Activated gamma-delta T cell (primary cell): ENCODE data around the gene SH3YL1.
"Not testable (repeated sequence)": the region's sequence is repeated elsewhere in the genome, so short reads cannot be mapped to it uniquely, and the experiment has no call there.

Source experiments
- DNase-seq: peaks from one replicate; lab custom pipeline; 2025; lab: John Stamatoyannopoulos, UW

Gene SH3YL1

DNA sequence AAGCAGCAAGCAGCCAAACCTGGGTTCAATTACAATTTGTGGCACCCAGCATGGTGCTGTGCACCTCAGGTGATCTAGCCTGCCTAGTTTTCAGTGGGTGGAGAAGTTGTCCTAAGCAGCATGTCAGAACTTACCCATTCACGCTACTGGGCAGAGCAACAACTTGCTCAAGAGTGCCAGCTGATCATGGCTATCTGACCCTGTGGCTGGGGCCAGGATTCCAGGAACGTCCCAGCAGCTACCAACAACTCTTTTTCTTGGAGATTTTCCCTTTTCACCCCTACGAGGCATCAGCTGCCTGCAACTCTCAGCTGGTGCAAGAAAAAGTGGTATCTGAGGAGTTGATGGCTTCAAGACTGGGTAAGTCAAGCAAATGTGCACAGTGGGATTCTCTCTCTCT is 83.5 kb downstream of the SH3YL1 start:
- DNase-seq, result no peak

DNA sequence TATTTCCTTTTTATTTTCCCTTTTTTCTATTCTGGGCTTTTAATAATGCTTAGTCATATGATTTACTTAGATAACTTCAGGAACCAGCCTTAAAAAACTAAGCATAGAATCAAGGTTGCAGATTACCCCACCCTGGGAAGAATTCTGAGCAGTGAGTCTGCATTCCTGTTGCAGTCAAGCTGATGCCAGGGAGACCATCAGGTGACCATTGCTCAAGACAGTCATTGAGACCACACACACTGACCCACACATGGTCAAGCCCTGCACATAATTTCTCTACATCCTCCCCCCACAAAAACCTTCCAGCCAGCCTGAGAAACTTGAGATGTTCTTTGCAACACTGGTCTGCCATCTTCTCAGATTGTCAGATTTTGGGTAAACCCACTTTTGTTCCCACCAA is 83.9 kb downstream of the SH3YL1 start:
- no peak for DNase-seq

- no peak for DNase-seq
Measured at GRCh38 chr2:177733-178132, 86.1 kb downstream of the SH3YL1 start.

DNA sequence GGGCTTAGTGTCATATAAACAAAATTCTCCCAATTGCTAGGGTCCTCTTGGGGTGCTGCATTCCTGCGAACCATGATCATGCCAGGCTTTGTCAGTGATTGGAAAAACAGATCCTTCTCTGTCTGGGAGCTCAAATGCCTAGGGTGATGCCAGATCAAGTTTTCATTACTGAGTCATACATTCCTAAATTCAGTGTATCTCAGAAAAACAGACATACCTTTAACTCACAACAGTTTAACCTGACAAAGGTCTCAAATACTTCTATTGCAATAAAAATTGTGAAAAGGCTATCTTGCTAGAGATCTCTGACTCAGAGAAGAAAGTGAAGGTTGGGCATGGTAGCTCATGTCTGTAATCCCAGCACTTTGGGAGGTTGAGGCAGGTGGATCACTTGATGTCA is 86.9 kb downstream of the SH3YL1 start:
- DNase-seq, result no peak

GRCh38 chr2:175880-176820 is 87.7 kb downstream of the SH3YL1 start:
- no peak for DNase-seq

DNA sequence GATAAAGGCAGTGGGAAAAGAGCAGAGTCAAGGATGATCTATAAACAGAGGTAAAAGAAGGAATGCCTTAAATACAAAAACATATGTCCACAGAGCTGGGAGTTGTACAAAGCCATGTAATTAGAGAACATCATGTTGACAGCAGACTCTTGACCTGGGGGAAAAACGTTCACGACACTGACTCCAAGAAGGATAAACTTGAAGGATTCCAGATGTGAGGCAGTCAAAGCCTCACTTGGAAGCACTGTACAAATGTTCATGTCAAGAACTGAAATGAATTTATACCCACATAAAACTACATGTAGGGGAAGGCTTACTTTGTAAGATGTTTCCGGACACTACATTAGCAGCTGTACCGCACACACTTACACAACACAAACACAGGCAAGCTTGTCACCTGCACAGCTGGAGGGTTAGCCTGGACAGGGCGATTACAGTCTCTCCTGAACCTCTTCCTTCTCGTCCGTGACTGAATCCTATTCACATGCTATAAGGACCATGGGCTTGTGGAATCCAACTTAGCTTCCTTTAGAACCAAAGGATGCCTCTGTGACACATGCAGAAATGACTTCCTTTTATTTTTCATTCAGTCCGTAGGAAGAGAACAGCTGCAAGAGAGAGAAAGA is 88.6 kb downstream of the SH3YL1 start:
- no peak for DNase-seq

- not testable (repeated sequence) for DNase-seq
Measured at GRCh38 chr2:172120-172519, 91.7 kb downstream of the SH3YL1 start.

DNA sequence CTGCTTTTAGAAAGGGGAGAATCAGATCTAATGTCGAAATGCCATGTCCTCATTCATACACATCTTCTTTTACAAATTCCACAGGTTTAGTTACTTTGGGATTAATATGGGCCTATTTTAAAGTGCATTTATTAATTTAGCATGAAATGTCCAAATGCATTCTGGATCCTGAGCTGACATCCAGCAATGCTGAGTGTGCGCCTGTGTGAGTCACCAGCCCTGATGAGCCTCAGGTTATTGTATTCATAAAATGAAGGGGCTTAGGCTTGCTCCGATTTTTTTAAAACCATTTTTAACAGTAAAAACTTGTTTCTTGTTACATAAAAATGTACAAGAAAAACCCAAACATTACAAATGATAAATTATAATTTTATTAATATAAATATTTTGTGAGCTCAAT is 94.1 kb downstream of the SH3YL1 start:
- DNase-seq, result no peak
